H9 (cell line): ENCODE results near the gene DEPDC5. TPM values are rescaled to one million over a fixed set of nuclear protein-coding genes. Genes with fewer than 3 reads are reported as not detected.

Source experiments
- DNase-seq: peaks from one replicate; pipeline ENCODE4 v3.0.0-alpha.2; 2017
- H2AFZ ChIP-seq: one replicate; pipeline ENCODE4 v1.6.1; 2013; ENCODE audit warnings: mild to moderate bottlenecking, low read length, control low read depth, moderate library complexity
- H2AK5ac ChIP-seq: 2 replicates; pipeline ENCODE4 v1.6.1; 2013; ENCODE audit warnings: low read length, control low read depth, mixed read lengths; ENCODE audit not compliant: insufficient read length
- H2BK120ac ChIP-seq: one replicate; pipeline ENCODE4 v1.6.1; 2013; ENCODE audit warnings: low read depth, mild to moderate bottlenecking, low read length, control low read depth, inconsistent platforms; ENCODE audit not compliant: poor library complexity, severe bottlenecking
- H2BK12ac ChIP-seq: 2 replicates; pipeline ENCODE4 v1.6.1; 2013; ENCODE audit warnings: low read length, control low read depth, mixed read lengths, low read depth; ENCODE audit not compliant: insufficient read length
- H2BK15ac ChIP-seq: 2 replicates; pipeline ENCODE4 v1.6.1; 2013; ENCODE audit warnings: low read depth, low read length, control low read depth
- H2BK20ac ChIP-seq: one replicate; pipeline ENCODE4 v1.6.1; 2013; ENCODE audit warnings: low read depth, mild to moderate bottlenecking, low read length, control low read depth, inconsistent platforms; ENCODE audit not compliant: poor library complexity, severe bottlenecking
- H2BK5ac ChIP-seq: 2 replicates; pipeline ENCODE4 v1.6.1; 2013; ENCODE audit warnings: low read length, control low read depth, mixed read lengths; ENCODE audit not compliant: insufficient read length
- H3K14ac ChIP-seq: 2 replicates; pipeline ENCODE4 v1.6.1; 2013; ENCODE audit warnings: low read length, control low read depth; ENCODE audit not compliant: insufficient read depth
- H3K18ac ChIP-seq: 2 replicates; pipeline ENCODE4 v1.6.1; 2013; ENCODE audit warnings: low read depth, mild to moderate bottlenecking, mixed read lengths, low read length, control low read depth; ENCODE audit not compliant: insufficient read length
- H3K23ac ChIP-seq: 2 replicates; pipeline ENCODE4 v1.6.1; 2013; ENCODE audit warnings: low read length, control low read depth, mixed read lengths, low read depth; ENCODE audit not compliant: insufficient read length
- H3K23me2 ChIP-seq: 2 replicates; pipeline ENCODE4 v1.6.1; 2013; ENCODE audit warnings: low read depth, mild to moderate bottlenecking, mixed read lengths, low read length, control low read depth; ENCODE audit not compliant: insufficient read length, poor library complexity, severe bottlenecking
- H3K27ac ChIP-seq: 2 replicates; pipeline ENCODE4 v1.5.1; 2013; ENCODE audit warnings: low read length, control low read depth, mixed read lengths, low read depth; ENCODE audit not compliant: insufficient read length
- H3K27me3 ChIP-seq: 2 replicates; pipeline ENCODE4 v1.6.1; 2013; ENCODE audit warnings: low read length, control low read depth, inconsistent platforms; ENCODE audit not compliant: insufficient read depth
- H3K4ac ChIP-seq: 2 replicates; pipeline ENCODE4 v1.6.1; 2013; ENCODE audit warnings: low read depth, mild to moderate bottlenecking, control low read depth, inconsistent platforms, low read length, moderate library complexity
- H3K4me1 ChIP-seq: 2 replicates; pipeline ENCODE4 v1.6.1; 2013; ENCODE audit warnings: low read length, control low read depth, inconsistent platforms; ENCODE audit not compliant: insufficient read depth
- H3K4me2 ChIP-seq: 2 replicates; pipeline ENCODE4 v1.6.1; 2013; ENCODE audit warnings: low read length, control low read depth, mixed read lengths; ENCODE audit not compliant: insufficient read length, insufficient read depth
- H3K56ac ChIP-seq: 2 replicates; pipeline ENCODE4 v1.6.1; 2013; ENCODE audit warnings: low read depth, mild to moderate bottlenecking, mixed read lengths, low read length, control low read depth; ENCODE audit not compliant: insufficient read length
- H3K79me1 ChIP-seq: 2 replicates; pipeline ENCODE4 v1.6.1; 2013; ENCODE audit warnings: low read depth, mild to moderate bottlenecking, moderate library complexity, low read length, control low read depth, inconsistent platforms; ENCODE audit not compliant: insufficient read depth, poor library complexity, severe bottlenecking
- H3K79me2 ChIP-seq: 2 replicates; pipeline ENCODE4 v1.6.1; 2013; ENCODE audit warnings: low read length, control low read depth, inconsistent platforms; ENCODE audit not compliant: insufficient read depth
- H3K9ac ChIP-seq: 2 replicates; pipeline ENCODE4 v1.6.1; 2013; ENCODE audit warnings: low read length, control low read depth, mixed read lengths; ENCODE audit not compliant: insufficient read length; ENCODE audit errors: extremely low read depth
- H3K9me3 ChIP-seq: one replicate; pipeline ENCODE4 v1.6.1; 2013; ENCODE audit warnings: low read depth, low read length, inconsistent platforms; ENCODE audit not compliant: control insufficient read depth
- H3T11ph ChIP-seq: one replicate; pipeline ENCODE4 v1.6.1; 2013; ENCODE audit warnings: mild to moderate bottlenecking, low read length, control low read depth, inconsistent platforms
- H4K20me1 ChIP-seq: one replicate; pipeline ENCODE4 v1.6.1; 2013; ENCODE audit not compliant: control insufficient read depth, insufficient read length, insufficient read depth
- H4K5ac ChIP-seq: 2 replicates; pipeline ENCODE4 v1.6.1; 2013; ENCODE audit warnings: low read depth, mild to moderate bottlenecking, mixed read lengths, low read length, control low read depth; ENCODE audit not compliant: insufficient read length
- H4K8ac ChIP-seq: replicated peaks from 2 replicates; pipeline ENCODE4 v1.6.1; 2013; ENCODE audit warnings: low read length, control low read depth, mixed read lengths, low read depth; ENCODE audit not compliant: insufficient read length
- H4K91ac ChIP-seq: 2 replicates; pipeline ENCODE4 v1.6.1; 2013; ENCODE audit warnings: low read depth, mild to moderate bottlenecking, moderate library complexity, mixed read lengths, low read length, control low read depth; ENCODE audit not compliant: insufficient read length
- H3K27ac Mint-ChIP-seq, 3 experiments: 2 replicates in 2 of 3; 3 replicates in 1 of 3; pipeline ENCODE4 v1.8.0; 2020 to 2021; ENCODE audit warnings: mixed read lengths in 3 of 3, mild to moderate bottlenecking in 1 of 3, moderate library complexity in 1 of 3
- H3K27me3 Mint-ChIP-seq: 2 replicates; pipeline ENCODE4 v1.8.0; 2021; ENCODE audit warnings: low read depth, mild to moderate bottlenecking, moderate library complexity, mixed read lengths
- H3K36me3 Mint-ChIP-seq, 3 experiments: 2 replicates in 2 of 3; 3 replicates in 1 of 3; pipeline ENCODE4 v1.8.0; 2020 to 2021; ENCODE audit warnings: low read depth in 3 of 3, mixed read lengths in 3 of 3; ENCODE audit not compliant: insufficient read depth in 1 of 3
- H3K4me1 Mint-ChIP-seq, 2 experiments: 2 replicates each; pipeline ENCODE4 v1.8.0; 2020; ENCODE audit warnings: mixed read lengths in 2 of 2
- H3K4me3 Mint-ChIP-seq, 2 experiments: 2 replicates in 1 of 2; 3 replicates in 1 of 2; pipeline ENCODE4 v1.8.0; 2020 to 2021; ENCODE audit warnings: mild to moderate bottlenecking in 2 of 2, mixed read lengths in 2 of 2, moderate library complexity in 1 of 2
- H3K9me3 Mint-ChIP-seq, 2 experiments: 2 replicates in 1 of 2; 3 replicates in 1 of 2; pipeline ENCODE4 v1.8.0; 2020; ENCODE audit warnings: mild to moderate bottlenecking in 2 of 2, mixed read lengths in 2 of 2, moderate library complexity in 1 of 2
- CTCF ChIP-seq: fragments of 200-600 bp; sonication (generic); conservative IDR thresholded peaks from 3 replicates; pipeline ENCODE4 v1.8.0; 2021; ENCODE audit warnings: antibody characterized with exemption, mild to moderate bottlenecking
- WGBS: extraction: QIAGEN DNeasy Blood & Tissue Kit; methylation state at CpG from one replicate; pipeline ENCODE4 v1.1.7; 2013; ENCODE audit warnings: missing lambda C conversion rate, low lambda C conversion rate, mixed read lengths; ENCODE audit not compliant: insufficient read length; ENCODE audit errors: extremely low coverage; 5-methylcytosine and 5-hydroxymethylcytosine counted together
- total RNA-seq: library from RNA; stranded (reverse); gene quantifications from 2 replicates; pipeline ENCODE4 v1.2.1, GENCODE V29; 2021

Gene DEPDC5
- total RNA-seq, 1 experiment from 2014 or later, result 29.2 TPM

- Histone ChIP-seq H4K20me1 (no peaks in the 10 kb centered on the region), H3K27me3 (no peaks in the 10 kb centered on the region), H3K14ac (no peak overlapping the region), H3K9me3 (no peaks in the 10 kb centered on the region), H2BK12ac (no peak overlapping the region), H2AK5ac (no peak overlapping the region), H3T11ph (no peak overlapping the region), H2BK5ac (no peak overlapping the region), H4K91ac (no peak overlapping the region), H3K4me1 (no peaks in the 10 kb centered on the region; the same call in 1 of the 2 replicates), H3K9ac (no peak overlapping the region), H2AFZ (no peak overlapping the region), H3K4me2 (no peak overlapping the region), H2BK15ac (no peak overlapping the region), H3K18ac (no peak overlapping the region), H3K23me2 (peaks cover 8% of the 10 kb centered on the region), H4K5ac (no peak overlapping the region), H3K23ac (no peak overlapping the region), H3K56ac (no peak overlapping the region), H4K8ac (no peak overlapping the region), H2BK20ac (no peak overlapping the region), H3K79me2 (peaks cover 5% of the 10 kb centered on the region; the same call in 1 of the 2 replicates), H3K79me1 (no peaks in the 10 kb centered on the region), H3K4ac (no peak overlapping the region), H2BK120ac (no peak overlapping the region), H3K27ac (no peak overlapping the region)
- TF ChIP-seq CTCF, result no peak
- Mint-ChIP-seq H3K27me3 (peaks cover 19% of the 10 kb centered on the region), H3K36me3 (no peaks in the 10 kb centered on the region), H3K4me1 (peaks cover 11 to 20% of the 10 kb centered on the region in 2 experiments), H3K9me3 (no peaks in the 10 kb centered on the region; a peak in 1 of 5 replicates), H3K27ac (no peak overlapping the region), H3K4me3 (no peak overlapping the region)
- DNase-seq, result no peak
- no CpG with 5 or more reads among the region's 9 CpGs for WGBS
Observed at GRCh38 chr22:31940506-31940905, 186.7 kb downstream of the DEPDC5 start.
